DOHH2 (cell line): ENCODE data around the gene GLOD5.

ENCODE experiments used
- H3F3A ChIP-seq: fragments of 200-600 bp; sonication (generic), shearing (Covaris generic); 2 replicates; pipeline ENCODE4 v1.6.0; 2016; ENCODE audit warnings: antibody characterized with exemption, mild to moderate bottlenecking; ENCODE audit not compliant: control insufficient read depth, insufficient read depth
- H3K27ac ChIP-seq: fragments of 200-600 bp; sonication (generic); 2 replicates; pipeline ENCODE4 v1.5.1; 2014; ENCODE audit warnings: low read depth, mild to moderate bottlenecking, low read length, moderate library complexity
- H3K27me3 ChIP-seq: fragments of 200-600 bp; sonication (generic); 2 replicates; pipeline ENCODE4 v1.6.1; 2014; ENCODE audit warnings: mild to moderate bottlenecking, low read length, mixed read lengths; ENCODE audit not compliant: control insufficient read depth
- H3K36me3 ChIP-seq: fragments of 200-600 bp; sonication (generic); 2 replicates; pipeline ENCODE4 v1.6.1; 2014; ENCODE audit warnings: mild to moderate bottlenecking, low read length, moderate library complexity, mixed read lengths; ENCODE audit not compliant: control insufficient read depth
- H3K4me1 ChIP-seq: fragments of 200-600 bp; sonication (generic); 2 replicates; pipeline ENCODE4 v1.6.1; 2014; ENCODE audit warnings: mild to moderate bottlenecking, low read length, mixed read lengths; ENCODE audit not compliant: control insufficient read depth
- H3K4me2 ChIP-seq: fragments of 200-600 bp; sonication (generic); 2 replicates; pipeline ENCODE4 v1.6.0; 2014; ENCODE audit warnings: mild to moderate bottlenecking, low read length, moderate library complexity
- H3K4me3 ChIP-seq: fragments of 200-600 bp; sonication (generic); 2 replicates; pipeline ENCODE4 v1.5.1; 2014; ENCODE audit warnings: mild to moderate bottlenecking, low read length, mixed read lengths
- H3K79me2 ChIP-seq: fragments of 200-600 bp; sonication (generic); 2 replicates; pipeline ENCODE4 v1.6.1; 2014; ENCODE audit warnings: mild to moderate bottlenecking, low read length, mixed read lengths; ENCODE audit not compliant: control insufficient read depth
- H3K9me2 ChIP-seq: fragments of 200-600 bp; sonication (generic); replicated peaks from 2 replicates; pipeline ENCODE4 v1.6.1; 2014; ENCODE audit warnings: mild to moderate bottlenecking, low read length, mixed read lengths; ENCODE audit not compliant: control insufficient read depth
- H3K9me3 ChIP-seq: fragments of 200-600 bp; sonication (generic); 2 replicates; pipeline ENCODE4 v1.6.1; 2014; ENCODE audit warnings: antibody characterized with exemption, low read length, mixed read lengths; ENCODE audit not compliant: control insufficient read depth, insufficient read depth
- H4K20me1 ChIP-seq: fragments of 200-600 bp; sonication (generic); 2 replicates; pipeline ENCODE4 v1.6.0; 2014; ENCODE audit warnings: low read depth, mild to moderate bottlenecking, antibody characterized with exemption, low read length, moderate library complexity; ENCODE audit not compliant: control insufficient read depth, insufficient read depth
- CTCF ChIP-seq: fragments of 200-600 bp; sonication (generic); IDR thresholded peaks from one replicate; pipeline ENCODE4 v1.5.1; 2014; ENCODE audit warnings: antibody characterized with exemption, mild to moderate bottlenecking, low read depth, low read length; ENCODE audit not compliant: poor library complexity, severe bottlenecking
- EZH2phosphoT487 ChIP-seq: fragments of 200-600 bp; sonication (generic); IDR thresholded peaks from 2 replicates; pipeline ENCODE4 v1.6.1; 2017; ENCODE audit warnings: borderline replicate concordance, mild to moderate bottlenecking, antibody characterized with exemption, low read length, moderate library complexity, mixed read lengths

GLOD5 gene

GRCh38 chrX:48794911-48795515 is 33.5 kb downstream of the GLOD5 start:
- Histone ChIP-seq H3K27me3 (no peaks in the 10 kb centered on the region), H3K9me2 (no peaks in the 10 kb centered on the region), H3K27ac (no peak overlapping the region), H3K36me3 (no peaks in the 10 kb centered on the region), H3K79me2 (no peaks in the 10 kb centered on the region), H4K20me1 (no peaks in the 10 kb centered on the region), H3K4me1 (no peaks in the 10 kb centered on the region), H3K9me3 (no peaks in the 10 kb centered on the region), H3F3A (no peaks in the 10 kb centered on the region), H3K4me3 (no peak overlapping the region), H3K4me2 (no peak overlapping the region)
- TF ChIP-seq CTCF (no peak), EZH2phosphoT487 (no peak)

- Histone ChIP-seq H3K9me2 (no peaks in the 10 kb centered on the region), H4K20me1 (no peaks in the 10 kb centered on the region), H3K36me3 (peaks cover 3% of the 10 kb centered on the region; the same call in 1 of the 2 replicates), H3K4me1 (peaks cover 14% of the 10 kb centered on the region), H3K27ac (no peak overlapping the region), H3K27me3 (no peaks in the 10 kb centered on the region), H3K9me3 (no peaks in the 10 kb centered on the region), H3K79me2 (peaks cover 3% of the 10 kb centered on the region; the same call in 1 of the 2 replicates), H3K4me2 (no peak overlapping the region), H3F3A (no peaks in the 10 kb centered on the region), H3K4me3 (no peak overlapping the region)
- TF ChIP-seq CTCF = no peak
- TF ChIP-seq EZH2phosphoT487 = no peak
Measured at GRCh38 chrX:48798318-48798717, 36.8 kb downstream of the GLOD5 start.

DNA sequence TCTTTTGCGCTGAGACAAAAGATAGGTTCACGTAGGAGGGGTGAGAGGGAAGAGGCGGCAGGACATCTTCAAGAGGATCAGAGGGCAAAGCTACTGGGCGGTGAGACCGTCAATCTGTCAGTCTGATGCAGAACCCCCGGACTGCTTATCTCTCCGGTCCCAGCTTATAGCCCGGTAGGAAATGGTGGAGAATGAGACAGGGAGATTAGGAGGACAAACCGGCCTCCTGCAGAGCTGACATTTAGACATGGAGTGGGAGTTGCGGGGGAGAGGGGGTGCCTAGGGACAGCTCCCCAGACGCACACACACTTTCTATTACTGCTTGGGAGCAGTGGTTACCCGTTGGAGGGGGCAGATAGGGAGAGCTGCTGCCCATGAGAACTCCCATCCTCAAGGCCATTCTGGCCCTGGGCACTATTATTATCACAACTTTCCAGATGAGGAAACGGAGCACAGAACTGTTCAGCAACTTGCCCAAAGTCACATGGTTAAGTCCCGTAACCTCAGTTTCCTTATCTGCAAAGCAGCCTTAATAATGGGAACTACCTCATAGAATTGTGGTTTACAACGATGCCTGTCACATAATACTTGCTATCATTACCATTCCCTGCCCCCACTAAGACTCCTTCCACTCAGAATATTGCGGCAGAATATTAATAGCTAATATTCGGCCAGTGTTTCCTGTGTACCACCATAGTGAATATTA is 39.2 kb downstream of the GLOD5 start:
- peak overlapping the region; percentile 76 for H3K4me3 ChIP-seq
- no peaks in the 10 kb centered on the region for H3K9me3 ChIP-seq
- peaks cover 14% of the 10 kb centered on the region for H3K4me1 ChIP-seq
- H3K9me2 ChIP-seq = no peaks in the 10 kb centered on the region
- peak overlapping the region; percentile 74 for H3K27ac ChIP-seq
- peaks cover 3% of the 10 kb centered on the region; the same call in 1 of the 2 replicates for H3K79me2 ChIP-seq
- H3K27me3 ChIP-seq = no peaks in the 10 kb centered on the region
- peaks cover 7% of the 10 kb centered on the region; the same call in 1 of the 2 replicates for H3K36me3 ChIP-seq
- peak overlapping the region; percentile 78 for H3K4me2 ChIP-seq
- H3F3A ChIP-seq = no peaks in the 10 kb centered on the region
- TF ChIP-seq EZH2phosphoT487 (no peak), CTCF (no peak)
- no peaks in the 10 kb centered on the region for H4K20me1 ChIP-seq
